ENCODE results near the gene RPS15. TPM values are rescaled to one million over a fixed set of nuclear protein-coding genes. Genes with fewer than 3 reads are reported as not detected.
A peak's percentile ranks its signal among the peaks of the same experiment; 100 is the strongest.

RPS15 gene
- total and polyA plus RNA-seq, 10 of the 15 experiments (the other 5 are each of a cell fraction or from before 2014, with no cell fraction given): 559 to 3,158 (median 1,413) TPM

GRCh38 chr19:1407528-1408299 lies 30.5 kb upstream of the RPS15 start, which contains the start of gene DAZAP1:
Gene DAZAP1, plus strand, starts transcription at chr19:1407586. Its CDS starts 188 bp downstream, at chr19:1407774.
- Histone ChIP-seq H4K20me1 (ENCODE audit: control insufficient read depth, insufficient read depth) (peaks cover 23% of the 10 kb centered on the region), H3K27ac (ENCODE audit: control insufficient read depth, insufficient read depth) (peak within 1 kb of the TSS; percentile 93), H3K9me3 (replicated peaks; ENCODE audit: control insufficient read depth, insufficient read depth, low read length) (no peaks in the 10 kb centered on the region), H3K27me3 (replicated peaks in 1 of 2; ENCODE audit: control insufficient read depth in 2 of 2, insufficient read depth in 2 of 2, low read length in 1 of 2) (peaks cover under 1% of the 10 kb centered on the region in 2 experiments; a peak in 2 of 4 replicates), H2AFZ (ENCODE audit: control insufficient read depth, low read depth, low read length) (peak within 1 kb of the TSS; percentile 29), H3K4me2 (ENCODE audit: control insufficient read depth, insufficient read depth) (peak within 1 kb of the TSS; percentile 68), H3K79me2 (ENCODE audit: control insufficient read depth, insufficient read depth, low read length) (peaks cover 53% of the 10 kb centered on the region), H3K9ac (ENCODE audit: control insufficient read depth, insufficient read depth, low read length) (peak within 1 kb of the TSS; percentile 99), H3K4me1 (ENCODE audit: control insufficient read depth, insufficient read depth, low read length) (peaks cover 23% of the 10 kb centered on the region), H3K36me3 (ENCODE audit: control insufficient read depth in 2 of 2, insufficient read depth in 2 of 2, low read length in 1 of 2) (peaks cover 0 to 15% of the 10 kb centered on the region in 2 experiments), H3K4me3 (peak within 1 kb of the TSS; percentile 81)
- intact Hi-C loops (cut with micrococcal nuclease; ENCODE audit: unreplicated experiment) (no loop called here), in situ Hi-C loops (cut with MboI) (no loop called here)
- under 1% methylated on average over 37 of the region's 121 CpGs for WGBS (ENCODE audit: insufficient coverage, insufficient replicate concordance, low lambda C conversion rate, missing lambda C conversion rate)
- ChIA-PET POLR2A (no interaction called here), CTCF (no interaction called here), SMC1A (ENCODE audit: uncharacterized antibody, unreplicated experiment) (no interaction called here), RAD21 (ENCODE audit: unreplicated experiment) (interaction anchor here (1.0 kb wide), 1 partner anchor 163 kb away, joined by 3 read pairs; no protein-coding TSS in a partner anchor)
- DNase-seq (ENCODE audit: low read depth, low spot score): no peak
- FAIRE-seq: no peak
- BruUV-seq (replicated peaks): no TSS peak
- peak; percentile 16 for ATAC-seq
- TF ChIP-seq EGR1 (IDR thresholded peaks at IDR 0.05; ENCODE audit: borderline replicate concordance in 1 of 2, low read depth in 2 of 2, low read length in 2 of 2) (peak in 1 of 2 experiments; percentile 68; a peak in 2 of 3 replicates), PAX8 (IDR thresholded peaks at IDR 0.05) (no peak), IKZF1 (conservative IDR thresholded peaks at IDR 0.05) (peak; percentile 77), RBBP5 (conservative IDR thresholded peaks at IDR 0.05) (no peak), GATAD2B (conservative IDR thresholded peaks at IDR 0.05; ENCODE audit: low read depth) (peak; percentile 62; the same call in 1 of the 2 replicates), STAT3 (IDR thresholded peaks at IDR 0.05; ENCODE audit: low read depth, low read length) (no peak), POLR2AphosphoS5 (IDR thresholded peaks at IDR 0.05; ENCODE audit: low read length) (no peak), NR2C1 (IDR thresholded peaks at IDR 0.05) (0 out of 2 replicates have a peak, but pooled peaks have one; percentile 7), HDGF (IDR thresholded peaks at IDR 0.05) (no peak), ZNF384 (IDR thresholded peaks at IDR 0.05; ENCODE audit: borderline replicate concordance, low read depth, low read length) (no peak), JUNB (IDR thresholded peaks at IDR 0.05) (no peak), FOS (IDR thresholded peaks at IDR 0.05; ENCODE audit: borderline replicate concordance, extremely low read depth, insufficient read length) (no peak), POLR2A (IDR thresholded peaks at IDR 0.05; ENCODE audit: low read depth, low read length) (peak; percentile 46), ZNF622 (IDR thresholded peaks at IDR 0.05) (no peak), BCL3 (IDR thresholded peaks at IDR 0.05; ENCODE audit: borderline replicate concordance, insufficient read depth, low read depth, low read length, poor library complexity, severe bottlenecking) (peak; percentile 16)
- TF ChIP-seq, protein P1, sequence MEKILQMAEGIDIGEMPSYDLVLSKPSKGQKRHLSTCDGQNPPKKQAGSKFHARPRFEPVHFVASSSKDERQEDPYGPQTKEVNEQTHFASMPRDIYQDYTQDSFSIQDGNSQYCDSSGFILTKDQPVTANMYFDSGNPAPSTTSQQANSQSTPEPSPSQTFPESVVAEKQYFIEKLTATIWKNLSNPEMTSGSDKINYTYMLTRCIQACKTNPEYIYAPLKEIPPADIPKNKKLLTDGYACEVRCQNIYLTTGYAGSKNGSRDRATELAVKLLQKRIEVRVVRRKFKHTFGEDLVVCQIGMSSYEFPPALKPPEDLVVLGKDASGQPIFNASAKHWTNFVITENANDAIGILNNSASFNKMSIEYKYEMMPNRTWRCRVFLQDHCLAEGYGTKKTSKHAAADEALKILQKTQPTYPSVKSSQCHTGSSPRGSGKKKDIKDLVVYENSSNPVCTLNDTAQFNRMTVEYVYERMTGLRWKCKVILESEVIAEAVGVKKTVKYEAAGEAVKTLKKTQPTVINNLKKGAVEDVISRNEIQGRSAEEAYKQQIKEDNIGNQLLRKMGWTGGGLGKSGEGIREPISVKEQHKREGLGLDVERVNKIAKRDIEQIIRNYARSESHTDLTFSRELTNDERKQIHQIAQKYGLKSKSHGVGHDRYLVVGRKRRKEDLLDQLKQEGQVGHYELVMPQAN (conservative IDR thresholded peaks at IDR 0.05): peak; percentile 61
- TF ChIP-seq, protein P2, sequence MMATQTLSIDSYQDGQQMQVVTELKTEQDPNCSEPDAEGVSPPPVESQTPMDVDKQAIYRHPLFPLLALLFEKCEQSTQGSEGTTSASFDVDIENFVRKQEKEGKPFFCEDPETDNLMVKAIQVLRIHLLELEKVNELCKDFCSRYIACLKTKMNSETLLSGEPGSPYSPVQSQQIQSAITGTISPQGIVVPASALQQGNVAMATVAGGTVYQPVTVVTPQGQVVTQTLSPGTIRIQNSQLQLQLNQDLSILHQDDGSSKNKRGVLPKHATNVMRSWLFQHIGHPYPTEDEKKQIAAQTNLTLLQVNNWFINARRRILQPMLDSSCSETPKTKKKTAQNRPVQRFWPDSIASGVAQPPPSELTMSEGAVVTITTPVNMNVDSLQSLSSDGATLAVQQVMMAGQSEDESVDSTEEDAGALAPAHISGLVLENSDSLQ (IDR thresholded peaks at IDR 0.05): no peak
